NCI-H2081 (cell line): ENCODE measurements around the gene PPP1R16B.

Source experiments
- DNase-seq, 2 experiments: peaks; one replicate each; lab custom pipeline; 2025; lab: John Stamatoyannopoulos, UW

PPP1R16B gene

DNA sequence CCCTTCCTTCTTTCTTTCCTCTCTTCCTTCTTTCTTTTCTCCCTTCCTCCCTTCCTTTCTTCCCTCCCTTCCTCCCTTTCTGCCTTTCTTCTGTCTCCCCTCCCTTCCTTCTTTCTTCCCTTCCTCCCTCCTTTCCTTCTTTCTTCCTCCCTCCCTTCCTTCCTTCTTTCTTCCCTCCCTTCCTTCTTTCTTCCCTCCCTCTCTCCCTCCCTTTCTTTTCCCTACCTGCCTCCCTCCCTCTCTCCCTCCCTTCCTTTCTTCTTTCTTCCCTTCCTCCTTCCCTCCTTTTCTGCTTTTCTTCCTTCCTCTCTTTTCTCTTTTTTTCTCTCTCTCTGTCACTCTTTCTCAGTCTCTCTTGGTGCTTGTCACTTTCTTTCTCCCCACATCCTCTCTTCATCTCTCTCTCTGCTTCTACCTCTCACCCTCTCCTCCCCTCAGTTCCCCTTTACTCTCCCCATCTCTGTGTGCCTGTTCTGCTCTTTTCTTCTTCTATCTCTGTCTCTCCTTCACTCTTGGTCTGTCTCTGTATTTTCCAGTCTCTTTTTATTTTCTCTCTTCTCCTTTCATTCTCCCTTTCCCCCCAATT, 90.6 kb downstream of the PPP1R16B start:
- DNase-seq, result no peak

DNA sequence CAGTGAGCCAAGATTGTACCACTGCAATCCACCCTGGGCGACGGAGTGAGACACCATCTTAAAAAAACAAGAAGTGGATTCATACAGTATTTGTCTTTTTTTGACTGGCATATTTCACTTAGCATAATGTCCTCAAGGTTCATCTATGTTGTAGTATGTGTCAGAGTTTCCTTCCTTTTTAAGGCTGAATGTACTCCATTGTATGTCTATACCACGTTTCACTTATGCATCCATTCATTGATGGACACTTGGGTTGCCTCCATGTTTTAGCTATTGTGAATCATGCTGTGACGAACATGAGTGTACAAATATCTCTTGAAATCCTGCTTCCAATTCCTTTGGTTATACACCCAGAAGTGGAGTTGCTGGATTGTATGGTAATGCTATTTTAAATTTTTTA, 91.8 kb downstream of the PPP1R16B start:
- no peak for DNase-seq

DNA sequence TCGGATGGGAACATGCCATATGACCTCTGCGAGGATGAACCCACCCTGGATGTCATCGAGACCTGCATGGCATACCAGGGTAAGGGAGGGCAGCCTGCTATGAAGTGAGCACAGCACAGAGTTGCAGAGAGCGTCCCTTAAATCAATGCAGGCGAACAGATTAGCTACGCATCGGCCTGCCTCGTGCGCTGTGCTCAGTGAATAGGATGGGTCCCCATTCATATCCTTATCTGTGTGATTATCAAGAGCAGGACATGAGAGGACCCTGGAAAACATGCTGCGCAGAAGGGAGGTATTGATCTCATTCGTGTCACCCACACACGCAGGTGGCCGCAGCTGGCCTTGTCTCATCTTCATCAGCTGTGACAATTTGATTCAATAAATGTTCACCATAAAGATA, 95.1 kb downstream of the PPP1R16B start:
- DNase-seq, result no peak

DNA sequence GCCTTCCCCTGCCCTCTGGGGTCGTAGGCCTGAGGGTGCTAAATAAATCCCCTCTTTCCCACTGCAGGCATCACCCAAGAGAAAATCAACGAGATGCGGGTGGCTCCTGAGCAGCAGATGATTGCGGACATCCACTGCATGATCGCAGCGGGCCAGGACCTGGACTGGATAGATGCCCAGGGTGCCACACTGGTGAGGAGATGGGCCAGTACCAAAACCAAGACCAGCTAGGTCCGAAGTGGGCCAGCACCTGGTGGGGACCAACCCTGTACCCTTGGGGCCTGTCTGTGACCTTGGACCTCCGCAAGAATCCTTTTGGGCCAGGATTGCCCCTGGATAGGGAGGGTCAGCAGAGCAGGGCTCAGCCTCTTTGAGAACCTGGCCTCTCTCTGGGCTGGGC, 97.1 kb downstream of the PPP1R16B start:
- DNase-seq, result no peak

DNA sequence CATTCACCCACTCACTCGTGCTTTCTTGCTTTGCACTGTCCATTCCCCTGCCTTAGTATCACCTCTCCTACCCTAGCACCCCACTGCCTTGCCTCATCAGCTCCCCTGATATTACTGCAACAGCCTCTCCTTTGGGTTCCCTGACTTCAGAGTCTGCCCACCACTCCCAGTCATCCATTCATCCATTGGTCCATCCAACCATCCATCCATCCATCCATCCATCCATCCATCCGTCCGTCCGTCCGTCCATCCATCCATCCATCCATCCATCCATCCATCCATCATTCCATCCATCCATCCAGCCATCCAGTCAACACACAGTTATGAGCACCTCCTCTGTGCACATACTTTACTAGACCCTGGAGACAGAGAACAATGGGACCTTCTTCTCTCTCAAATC, 97.8 kb downstream of the PPP1R16B start:
- no peak for DNase-seq

DNA sequence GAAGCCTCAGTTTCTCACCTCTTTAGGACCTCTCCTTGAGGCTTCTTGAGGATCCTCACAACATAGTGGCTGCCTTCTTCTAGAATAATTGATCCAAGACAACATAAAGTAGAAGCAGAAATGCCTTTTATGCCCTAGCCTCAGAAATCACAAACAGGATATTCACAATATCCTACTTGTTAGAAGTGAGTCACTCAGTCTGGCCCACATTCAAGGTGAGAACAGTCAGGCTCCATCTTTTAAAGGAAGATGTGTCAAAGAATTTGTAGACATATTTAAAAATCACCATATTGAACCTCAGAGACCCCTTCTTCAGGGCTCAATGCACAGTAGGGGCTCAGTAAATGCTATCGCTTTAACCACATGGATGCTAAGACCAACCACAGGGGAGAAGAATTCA, 99.9 kb downstream of the PPP1R16B start:
- DNase-seq, result no peak

DNA sequence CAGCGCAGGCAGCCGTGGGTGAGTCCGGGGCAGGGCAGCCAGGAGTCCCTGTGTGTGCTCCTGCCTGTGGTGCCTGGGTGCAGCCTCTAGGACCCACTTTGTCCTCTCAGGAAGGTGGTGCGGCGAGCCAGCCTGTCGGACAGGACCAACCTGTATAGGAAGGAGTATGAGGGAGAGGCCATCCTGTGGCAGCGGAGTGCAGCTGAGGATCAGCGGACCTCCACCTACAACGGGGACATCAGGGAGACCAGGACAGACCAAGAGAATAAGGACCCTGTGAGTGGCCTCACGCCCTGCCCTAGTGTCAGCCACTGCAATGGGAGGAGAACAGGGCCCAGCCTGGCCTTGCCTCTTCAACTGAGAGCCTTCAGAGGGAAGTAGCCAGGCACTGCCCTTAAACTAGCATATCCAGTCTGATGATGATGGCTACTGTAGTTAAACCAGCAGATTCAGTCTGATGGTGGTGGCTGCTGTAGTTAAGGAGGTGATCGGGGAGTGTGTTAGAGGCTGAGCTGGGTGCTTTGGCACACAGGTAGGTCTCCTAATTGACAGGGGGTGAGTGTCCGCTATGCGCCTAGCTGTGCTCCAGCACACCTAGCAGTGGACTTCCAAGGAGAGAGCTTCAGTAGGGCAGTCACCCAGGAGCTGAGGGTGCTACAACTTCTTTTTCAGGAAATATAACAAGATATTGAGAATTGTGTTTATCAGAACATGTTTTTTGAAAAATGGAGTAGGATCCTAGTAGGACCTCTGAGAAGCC, 102.6 kb downstream of the PPP1R16B start:
- no peak for DNase-seq

DNA sequence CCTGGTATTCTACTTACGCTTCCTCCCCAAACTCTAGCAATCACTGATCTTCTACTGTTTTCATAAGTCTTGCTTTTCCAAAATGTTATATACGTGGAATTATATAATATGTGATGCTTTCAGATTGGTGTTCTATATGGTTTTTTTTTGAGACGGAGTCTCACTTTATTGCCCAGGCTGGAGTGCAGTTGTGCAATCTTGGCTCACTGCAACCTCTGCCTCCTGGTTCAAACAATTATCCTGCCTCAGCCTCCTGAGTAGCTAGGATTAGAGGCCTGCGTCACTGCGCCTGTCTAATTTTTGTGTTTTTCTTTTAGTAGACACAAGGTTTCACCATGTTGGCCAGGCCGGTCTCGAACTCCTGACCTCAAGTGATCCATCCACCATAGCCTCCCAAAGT, 109.9 kb downstream of the PPP1R16B start:
- no peak for DNase-seq

DNA sequence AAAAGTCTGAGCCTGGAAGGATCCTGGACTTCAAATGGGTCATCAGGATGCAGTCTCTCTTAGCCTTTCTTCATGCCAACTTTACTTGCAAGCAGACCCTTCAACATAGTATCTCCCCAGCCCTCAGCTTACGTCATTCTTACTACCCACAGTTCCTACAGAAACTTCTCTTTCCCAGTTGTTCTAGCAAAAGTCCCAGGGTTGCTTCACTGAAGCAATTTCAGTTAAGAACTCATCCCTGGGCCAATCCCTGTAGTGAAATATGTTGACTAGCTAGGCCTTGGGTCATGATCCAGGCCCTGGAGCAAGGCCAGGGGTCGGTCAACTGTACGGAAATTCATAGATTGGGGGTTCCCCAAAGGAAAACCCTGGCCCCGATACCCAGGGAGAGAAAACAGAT, 112.2 kb downstream of the PPP1R16B start:
- DNase-seq, result no peak

DNA sequence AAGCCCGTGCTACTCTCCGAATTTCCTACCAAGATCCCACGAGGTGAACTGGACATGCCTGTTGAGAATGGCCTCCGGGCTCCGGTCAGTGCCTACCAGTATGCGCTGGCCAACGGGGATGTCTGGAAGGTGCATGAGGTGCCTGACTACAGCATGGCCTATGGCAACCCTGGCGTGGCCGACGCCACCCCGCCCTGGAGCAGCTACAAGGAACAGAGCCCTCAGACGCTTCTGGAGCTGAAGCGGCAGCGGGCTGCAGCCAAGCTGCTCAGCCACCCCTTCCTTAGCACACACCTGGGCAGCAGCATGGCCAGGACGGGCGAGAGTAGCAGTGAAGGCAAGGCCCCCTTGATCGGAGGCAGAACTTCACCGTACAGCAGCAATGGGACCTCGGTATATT, 112.7 kb downstream of the PPP1R16B start:
- no peak for DNase-seq

DNA sequence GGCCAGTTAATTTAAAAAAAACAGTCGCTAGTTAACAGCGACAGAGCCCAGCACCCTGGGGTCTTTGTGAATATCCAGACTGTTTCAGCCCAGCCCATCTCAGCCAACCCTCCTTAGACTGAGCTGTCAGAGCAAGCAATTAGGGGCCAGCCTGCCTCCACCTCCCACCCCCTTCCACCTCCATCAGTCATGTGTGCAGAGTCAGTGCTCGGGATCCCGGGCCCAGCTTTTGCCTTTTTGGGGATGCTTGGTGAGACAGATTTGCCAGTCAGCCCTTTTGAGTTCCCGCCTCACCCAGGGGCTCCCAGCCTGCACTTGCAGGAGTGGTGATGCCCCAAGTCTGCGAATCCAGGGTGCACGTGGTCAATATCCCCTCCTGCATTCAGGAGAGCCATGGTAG, 114.2 kb downstream of the PPP1R16B start:
- no peak for DNase-seq

DNA sequence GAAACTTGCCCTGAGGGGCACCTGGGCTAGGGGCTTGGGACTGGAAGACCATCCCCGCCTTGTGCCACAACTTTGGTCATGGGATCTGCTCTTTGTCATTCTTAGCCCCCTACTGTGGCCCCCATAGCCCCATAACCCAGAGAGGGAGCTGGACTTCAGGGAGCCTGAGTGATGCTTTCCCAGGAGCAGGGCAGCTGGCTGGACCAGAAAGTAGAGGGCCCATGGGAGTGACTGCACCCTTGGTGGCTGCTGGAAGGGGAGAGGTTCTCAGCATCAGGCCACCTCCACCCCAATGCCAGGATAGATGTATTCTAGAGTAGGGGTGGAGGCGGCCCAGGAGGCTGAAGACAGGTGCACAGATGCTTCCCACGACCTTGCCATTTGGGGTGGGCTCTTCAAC, 114.9 kb downstream of the PPP1R16B start:
- DNase-seq, result no peak

DNA sequence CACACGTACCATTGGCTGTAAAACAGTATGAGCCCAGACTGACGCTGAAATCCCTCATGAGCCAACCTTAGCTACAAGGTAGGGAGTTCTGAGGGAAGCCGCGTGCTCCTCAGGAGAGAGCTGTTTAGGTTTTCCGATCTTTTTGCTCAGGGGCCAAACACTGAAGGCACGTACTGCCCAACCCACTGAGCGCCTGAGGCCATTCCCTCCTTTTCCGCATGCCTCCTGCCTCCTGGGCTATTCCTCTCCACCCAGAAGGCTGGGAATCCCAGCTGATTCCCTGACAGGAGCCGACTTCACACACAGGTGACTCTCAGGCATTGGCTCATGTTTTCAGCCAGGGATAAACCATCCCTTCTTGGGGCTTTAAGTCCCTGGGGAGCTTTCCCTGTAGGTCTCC, 115.4 kb downstream of the PPP1R16B start:
- no peak for DNase-seq

DNA sequence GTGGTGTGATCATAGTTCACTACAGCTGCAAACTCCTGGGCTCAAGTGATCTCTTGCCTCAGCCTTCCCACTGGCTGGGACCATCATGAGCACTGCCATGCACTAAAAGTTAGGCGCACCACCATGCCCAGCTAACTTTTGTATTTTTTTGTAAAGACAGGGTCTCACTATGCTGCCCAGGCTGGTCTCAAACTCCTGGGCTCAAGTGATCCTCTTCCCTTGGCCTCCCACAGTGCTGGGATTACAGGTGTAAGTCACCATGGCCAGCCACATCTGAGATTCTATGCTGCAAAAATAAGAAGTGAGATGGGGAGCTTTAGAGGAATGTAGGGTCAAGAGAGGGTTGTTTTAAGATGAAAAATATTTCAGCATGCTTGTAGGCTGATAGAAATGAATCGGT, 119.2 kb downstream of the PPP1R16B start:
- DNase-seq, result no peak

DNA sequence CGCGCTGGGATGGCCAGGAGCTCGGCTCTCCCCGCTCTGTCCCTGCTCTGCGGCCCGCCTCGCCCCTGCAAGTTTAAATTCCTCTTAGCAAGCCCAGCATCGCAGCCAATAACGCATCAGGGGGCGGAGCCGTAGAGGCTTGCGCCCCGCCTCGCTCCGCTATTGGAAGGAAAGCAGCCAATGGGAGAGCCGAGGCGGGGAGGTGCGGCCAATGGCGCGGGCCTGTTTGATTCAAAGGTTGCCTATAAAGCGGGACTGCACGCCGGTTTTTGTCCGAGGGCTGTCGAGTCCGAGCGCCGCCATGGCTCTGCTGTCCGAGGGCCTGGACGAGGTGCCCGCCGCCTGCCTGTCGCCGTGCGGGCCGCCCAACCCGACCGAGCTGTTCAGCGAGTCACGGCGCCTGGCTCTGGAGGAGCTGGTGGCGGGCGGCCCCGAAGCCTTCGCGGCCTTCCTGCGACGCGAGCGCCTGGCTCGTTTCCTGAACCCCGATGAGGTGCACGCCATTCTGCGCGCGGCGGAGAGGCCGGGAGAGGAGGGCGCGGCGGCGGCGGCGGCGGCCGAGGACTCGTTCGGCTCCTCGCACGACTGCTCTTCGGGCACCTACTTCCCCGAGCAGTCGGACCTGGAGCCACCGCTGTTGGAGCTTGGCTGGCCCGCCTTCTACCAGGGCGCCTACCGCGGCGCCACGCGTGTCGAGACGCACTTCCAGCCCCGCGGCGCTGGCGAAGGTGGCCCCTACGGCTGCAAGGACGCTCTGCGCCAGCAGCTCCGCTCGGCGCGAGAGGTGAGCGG, 120.8 kb downstream of the PPP1R16B start, which contains the start of gene FAM83D:
Gene FAM83D, plus strand, starts transcription at position 276 of the 792 bp plus-strand sequence. Its CDS starts 26 bp downstream, at position 302.
- DNase-seq, result peak; percentile 95 to 96

DNA sequence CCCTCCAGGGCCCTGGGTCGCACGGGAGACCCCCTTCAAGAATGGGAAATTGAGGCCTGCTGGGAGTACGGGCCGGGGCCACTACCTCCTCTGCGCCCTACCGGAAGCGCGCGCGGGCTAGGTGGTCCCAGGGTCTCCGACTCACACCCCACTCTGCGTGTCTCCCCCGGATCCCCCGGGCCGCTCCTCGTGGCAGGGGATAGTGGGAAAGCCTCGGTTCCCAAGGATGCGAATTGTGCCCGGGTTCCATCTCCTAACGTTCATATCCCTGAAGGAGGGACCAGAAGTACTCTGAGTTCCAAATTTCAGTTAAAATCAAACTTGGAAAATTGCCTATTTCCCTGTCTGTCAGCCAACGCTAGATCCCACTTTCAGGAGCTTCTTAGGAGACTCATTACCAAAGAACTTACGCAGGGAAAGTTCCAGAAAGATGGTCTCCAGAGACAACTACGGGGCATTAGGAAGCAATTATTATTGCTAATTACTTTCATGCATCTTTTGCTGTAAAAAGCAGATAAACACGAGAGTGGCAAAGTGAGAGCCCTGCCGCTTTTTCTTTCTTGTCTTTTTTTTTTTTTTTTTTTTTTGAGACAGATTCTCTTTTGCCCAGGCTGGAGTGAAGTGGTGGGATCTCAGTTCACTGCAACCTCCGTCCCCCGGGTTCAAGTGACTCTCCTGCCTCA, 121.6 kb downstream of the PPP1R16B start:
- DNase-seq, result no peak

DNA sequence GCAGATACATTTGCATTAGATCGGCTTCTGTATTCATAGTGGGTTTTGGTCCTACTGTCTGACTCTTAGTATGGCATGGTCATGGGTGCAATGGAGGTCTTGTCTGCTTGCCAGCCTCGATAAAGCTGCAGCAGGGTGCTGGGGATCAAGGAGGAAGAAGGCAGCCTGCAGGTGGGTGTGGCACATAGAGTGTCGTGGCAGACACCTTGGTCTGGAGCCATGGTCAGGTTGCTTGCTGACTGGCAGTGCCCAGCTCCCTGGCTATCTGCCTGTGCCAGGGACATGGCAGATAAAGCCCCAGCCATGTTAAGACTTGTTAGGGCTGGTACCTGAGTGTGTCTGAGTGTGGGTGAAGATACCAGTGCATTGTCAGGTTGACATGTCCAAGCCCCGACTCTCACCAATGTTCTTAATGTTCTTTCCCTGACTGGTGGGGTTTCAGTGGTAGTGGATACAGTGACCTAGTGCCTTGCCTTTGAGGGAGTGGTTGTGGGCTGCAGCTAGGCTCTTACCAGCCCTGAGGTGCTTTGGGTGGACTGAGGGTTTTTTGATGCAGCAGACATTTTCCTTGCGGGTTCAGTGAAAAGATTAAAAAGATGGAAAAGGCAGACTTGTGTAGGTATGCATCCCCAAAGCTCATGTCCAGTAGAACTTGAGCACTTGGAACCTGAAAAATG, 122.5 kb downstream of the PPP1R16B start:
- no peak for DNase-seq

DNA sequence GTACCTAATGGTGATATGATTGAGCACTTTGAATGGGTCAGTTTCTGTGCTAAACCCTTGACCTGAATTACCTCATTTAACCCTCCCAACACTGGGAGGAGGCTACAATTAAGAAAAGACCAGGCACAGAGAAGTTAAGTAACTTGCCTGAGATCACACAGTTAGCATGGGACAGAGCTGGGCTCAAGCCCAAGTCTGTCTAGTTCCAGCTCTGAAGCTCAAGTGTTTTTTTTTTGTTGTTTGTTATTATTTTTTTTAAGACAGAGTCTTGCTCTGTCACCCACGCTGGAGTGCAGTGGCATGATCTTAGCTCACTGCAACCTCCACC, 124.7 kb downstream of the PPP1R16B start:
- DNase-seq, result no peak

DNA sequence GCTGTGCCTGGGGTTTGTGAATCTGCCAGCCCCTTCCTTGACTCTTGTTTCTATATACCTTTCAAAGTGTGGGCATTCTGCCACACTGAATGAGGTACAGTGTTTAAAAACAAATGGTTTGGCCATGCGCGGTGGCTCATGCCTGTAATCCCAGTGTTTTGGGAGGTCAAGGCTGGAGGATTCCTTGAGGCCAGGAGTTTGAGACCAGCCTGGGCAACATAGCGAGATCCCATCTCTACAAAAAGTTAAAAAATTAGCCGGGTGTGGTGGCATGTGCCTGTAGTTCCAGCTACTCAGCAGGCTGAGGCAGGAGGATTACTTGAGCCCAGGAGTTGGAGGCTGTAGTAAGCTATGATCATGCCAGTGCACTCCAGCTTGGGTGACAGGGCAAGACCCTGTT, 126.5 kb downstream of the PPP1R16B start:
- no peak for DNase-seq

DNA sequence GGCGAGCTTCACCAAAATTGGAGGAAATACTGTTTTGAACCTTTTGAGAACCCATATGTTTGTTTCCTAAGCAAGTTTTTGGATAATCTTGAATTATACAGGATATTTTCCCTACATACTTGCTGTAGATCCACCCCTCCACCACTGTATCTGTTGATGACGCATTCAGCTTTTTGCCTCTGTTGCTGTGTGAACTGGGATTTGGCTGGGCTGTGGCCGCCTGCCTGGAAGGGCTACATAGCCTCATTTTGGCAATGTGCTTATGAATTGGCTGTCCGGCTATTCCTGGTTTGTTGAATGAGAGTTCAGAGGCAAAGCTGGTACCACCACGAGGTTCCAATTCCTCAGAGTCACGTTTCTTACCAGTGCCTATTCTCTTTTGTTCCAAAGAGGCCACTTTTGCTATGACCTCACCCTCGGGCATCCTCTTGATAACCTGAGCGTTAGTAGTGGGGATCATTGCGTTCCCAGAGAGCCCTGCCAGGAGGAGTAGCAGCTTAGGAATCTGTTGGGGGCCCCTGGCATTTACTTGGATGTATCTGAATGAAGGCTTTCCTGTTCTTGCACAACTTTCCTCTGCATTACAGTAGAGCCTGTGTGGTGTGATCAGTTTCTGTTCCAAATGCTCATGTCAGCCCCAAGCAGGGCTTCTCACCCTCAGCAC, 127.1 kb downstream of the PPP1R16B start:
- DNase-seq, result no peak

DNA sequence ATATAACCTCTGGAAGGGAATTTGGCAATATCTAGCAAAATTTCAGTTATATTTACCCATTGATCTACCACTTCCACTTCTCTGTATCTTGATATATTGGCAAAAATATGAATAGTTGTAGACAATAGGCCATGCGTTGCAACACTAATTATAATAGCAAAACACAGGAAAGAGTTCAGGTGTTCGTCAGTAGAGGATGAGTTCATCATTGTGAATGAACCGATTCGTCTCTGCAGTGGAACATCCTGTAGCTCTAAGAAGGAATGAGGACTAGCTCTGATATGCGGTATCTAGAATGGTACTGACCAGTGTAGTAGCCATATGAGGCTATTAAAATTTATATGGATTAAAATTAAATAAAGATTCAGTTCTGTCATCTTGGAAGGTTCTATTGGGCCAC, 129.0 kb downstream of the PPP1R16B start:
- DNase-seq, result no peak

DNA sequence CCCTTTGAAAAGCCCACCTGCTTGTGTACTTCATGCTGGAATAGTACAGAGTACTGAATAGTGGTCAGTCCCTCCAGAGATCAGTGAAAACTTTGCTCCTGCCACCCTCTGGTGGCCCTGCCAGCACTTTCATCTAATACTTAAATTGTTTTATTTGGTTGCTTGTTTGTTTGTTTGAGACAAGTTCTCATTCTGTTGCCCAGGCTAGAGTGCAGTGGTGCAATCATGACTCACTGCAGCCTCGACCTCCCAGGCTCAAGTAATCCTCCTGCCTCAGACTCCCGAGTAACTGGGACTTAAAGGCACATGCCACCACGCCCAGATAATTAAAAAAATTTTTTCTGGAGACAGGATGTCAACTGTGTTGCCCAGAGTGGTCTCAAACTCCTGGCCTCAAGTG, 129.8 kb downstream of the PPP1R16B start:
- no peak for DNase-seq
